ENCODE results near the gene HNRNPUL2. TPM values are rescaled to one million over a fixed set of nuclear protein-coding genes. Genes with fewer than 3 reads are reported as not detected.
"Not testable (repeated sequence)": the region's sequence is repeated elsewhere in the genome, so short reads cannot be mapped to it uniquely, and the experiment has no call there.

The HNRNPUL2 gene
- total and polyA plus RNA-seq, 3 donors from 2014 or later, result 31.8 to 42.9 (median 42.5) TPM

DNA sequence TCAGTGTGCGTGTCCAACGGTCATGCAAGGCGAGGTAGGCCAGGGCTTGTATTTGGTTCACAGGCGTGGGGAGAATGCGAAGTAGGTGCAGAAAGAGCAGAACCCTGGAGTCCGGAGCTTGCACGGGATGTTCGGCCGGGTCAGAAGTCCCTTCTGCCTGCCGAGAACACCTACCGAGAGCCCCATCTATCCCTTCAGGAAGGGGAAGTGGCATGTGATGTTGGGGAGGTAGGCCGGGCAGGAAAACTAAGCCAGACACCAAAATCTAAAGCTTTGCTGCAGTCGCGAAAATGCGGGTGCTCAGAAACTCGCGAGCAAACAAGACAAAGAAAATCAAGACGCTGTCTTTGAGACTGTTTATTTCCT, 43.5 kb upstream of the HNRNPUL2 start:
- no peaks in the 10 kb centered on the region for H3K27me3 ChIP-seq
- H3K4me1 ChIP-seq, result peaks cover 19% of the 10 kb centered on the region
- DNase-seq, result no peak
- no peaks in the 10 kb centered on the region for H3K9me3 ChIP-seq
- intact Hi-C loops (cut with DNase I; ENCODE audit: low total_unique reads), result no loop called here
- H3K27ac ChIP-seq, result peak overlapping the region; percentile 80 to 93
- H3K36me3 ChIP-seq (ENCODE audit: low read depth, missing control alignments), result no peaks in the 10 kb centered on the region
- no peak for TF ChIP-seq POLR2A (IDR thresholded peaks at IDR 0.05)
- TF ChIP-seq, protein P1, sequence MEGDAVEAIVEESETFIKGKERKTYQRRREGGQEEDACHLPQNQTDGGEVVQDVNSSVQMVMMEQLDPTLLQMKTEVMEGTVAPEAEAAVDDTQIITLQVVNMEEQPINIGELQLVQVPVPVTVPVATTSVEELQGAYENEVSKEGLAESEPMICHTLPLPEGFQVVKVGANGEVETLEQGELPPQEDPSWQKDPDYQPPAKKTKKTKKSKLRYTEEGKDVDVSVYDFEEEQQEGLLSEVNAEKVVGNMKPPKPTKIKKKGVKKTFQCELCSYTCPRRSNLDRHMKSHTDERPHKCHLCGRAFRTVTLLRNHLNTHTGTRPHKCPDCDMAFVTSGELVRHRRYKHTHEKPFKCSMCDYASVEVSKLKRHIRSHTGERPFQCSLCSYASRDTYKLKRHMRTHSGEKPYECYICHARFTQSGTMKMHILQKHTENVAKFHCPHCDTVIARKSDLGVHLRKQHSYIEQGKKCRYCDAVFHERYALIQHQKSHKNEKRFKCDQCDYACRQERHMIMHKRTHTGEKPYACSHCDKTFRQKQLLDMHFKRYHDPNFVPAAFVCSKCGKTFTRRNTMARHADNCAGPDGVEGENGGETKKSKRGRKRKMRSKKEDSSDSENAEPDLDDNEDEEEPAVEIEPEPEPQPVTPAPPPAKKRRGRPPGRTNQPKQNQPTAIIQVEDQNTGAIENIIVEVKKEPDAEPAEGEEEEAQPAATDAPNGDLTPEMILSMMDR (IDR thresholded peaks at IDR 0.05), result no peak
- 0 to 2% methylated on average over 16 to 18 of the region's 18 CpGs for WGBS, 2 donors
- H3K4me3 ChIP-seq, result peak overlapping the region; percentile 61 to 63

DNA sequence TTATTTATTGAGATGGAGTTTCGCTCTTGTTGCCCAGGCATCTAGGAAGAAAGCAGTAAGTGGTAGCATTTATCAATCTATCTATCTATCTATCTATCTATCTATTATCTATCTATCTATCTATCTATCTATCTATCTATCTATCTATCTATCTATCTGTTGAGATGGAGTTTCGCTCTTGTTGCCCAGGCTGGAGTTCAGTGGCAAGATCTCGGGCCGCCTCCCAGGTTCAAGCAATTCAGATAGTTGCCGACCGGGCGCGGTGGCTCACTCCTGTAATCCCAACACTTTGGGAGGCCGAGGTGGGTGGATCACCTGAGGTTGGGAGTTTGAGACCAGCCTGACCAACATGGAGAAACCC, 33.6 kb upstream of the HNRNPUL2 start:
- H3K9me3 ChIP-seq; DNase-seq; H3K27me3 ChIP-seq; H3K36me3 ChIP-seq (ENCODE audit: low read depth, missing control alignments); intact Hi-C loops (cut with DNase I; ENCODE audit: low total_unique reads): not testable (repeated sequence)
- H3K4me1 ChIP-seq, result peaks cover 10% of the 10 kb centered on the region
- peak overlapping the region in 1 of 2 donors; percentile 60 for H3K27ac ChIP-seq
- WGBS, 2 donors, result 26 to 33% methylated on average over 9 of the region's 9 CpGs
- H3K4me3 ChIP-seq, result peak overlapping the region; percentile 60 to 78

DNA sequence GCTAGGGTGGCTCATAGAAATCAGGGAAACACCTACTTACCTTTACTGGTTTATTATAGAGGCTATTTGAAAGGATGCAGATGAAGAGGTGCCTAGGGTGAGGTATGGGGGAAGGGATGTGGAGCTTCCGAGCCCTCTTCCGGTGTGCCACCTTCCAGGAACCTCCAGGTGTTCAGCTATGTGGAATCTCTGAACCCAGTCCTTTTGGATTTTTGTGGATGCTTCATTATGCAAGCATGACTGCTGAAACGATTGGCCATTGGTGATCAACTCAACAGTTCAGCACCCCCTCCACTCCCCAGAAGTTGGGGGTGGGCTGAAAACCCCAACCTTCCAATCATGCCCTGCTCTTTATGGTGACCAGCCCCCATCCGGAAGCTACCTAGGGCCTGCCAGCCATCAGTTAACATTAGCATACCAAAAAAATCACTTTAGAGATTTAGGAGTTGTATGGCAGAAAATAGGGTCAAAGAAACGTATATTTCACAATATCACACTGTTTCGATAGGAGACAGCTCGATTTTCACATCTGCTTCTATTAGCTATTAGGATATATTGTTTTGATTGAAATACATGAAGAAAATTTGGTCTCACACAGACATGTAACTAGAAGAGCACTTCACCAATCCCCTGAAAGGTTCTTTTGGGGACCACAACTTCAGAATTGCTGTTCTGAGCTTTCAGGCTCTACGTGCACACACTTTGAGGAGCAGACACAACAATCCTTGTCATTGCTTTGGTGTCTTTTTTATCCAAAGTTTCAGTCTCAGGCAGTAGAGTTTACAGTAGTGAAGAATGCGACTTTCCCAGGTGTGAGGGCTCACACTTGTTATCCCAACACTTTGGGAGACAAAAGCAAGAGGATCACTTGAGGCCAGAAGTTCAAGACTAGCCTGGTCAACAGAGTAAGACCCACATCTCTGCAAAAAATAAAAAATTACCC, 30.9 kb upstream of the HNRNPUL2 start:
- H3K4me3 ChIP-seq, result no peak overlapping the region
- no peaks in the 10 kb centered on the region for H3K36me3 ChIP-seq (ENCODE audit: low read depth, missing control alignments)
- no peak for DNase-seq
- H3K27ac ChIP-seq, result no peak overlapping the region
- H3K9me3 ChIP-seq, result no peaks in the 10 kb centered on the region
- WGBS, 2 donors, result 58 to 74% methylated on average over 9 of the region's 9 CpGs
- intact Hi-C loops (cut with DNase I; ENCODE audit: low total_unique reads), result no loop called here
- no peaks in the 10 kb centered on the region for H3K27me3 ChIP-seq
- peaks cover 13% of the 10 kb centered on the region for H3K4me1 ChIP-seq
- TF ChIP-seq, protein P1 (IDR thresholded peaks at IDR 0.05), result no peak
- no peak for TF ChIP-seq POLR2A (IDR thresholded peaks at IDR 0.05)

DNA sequence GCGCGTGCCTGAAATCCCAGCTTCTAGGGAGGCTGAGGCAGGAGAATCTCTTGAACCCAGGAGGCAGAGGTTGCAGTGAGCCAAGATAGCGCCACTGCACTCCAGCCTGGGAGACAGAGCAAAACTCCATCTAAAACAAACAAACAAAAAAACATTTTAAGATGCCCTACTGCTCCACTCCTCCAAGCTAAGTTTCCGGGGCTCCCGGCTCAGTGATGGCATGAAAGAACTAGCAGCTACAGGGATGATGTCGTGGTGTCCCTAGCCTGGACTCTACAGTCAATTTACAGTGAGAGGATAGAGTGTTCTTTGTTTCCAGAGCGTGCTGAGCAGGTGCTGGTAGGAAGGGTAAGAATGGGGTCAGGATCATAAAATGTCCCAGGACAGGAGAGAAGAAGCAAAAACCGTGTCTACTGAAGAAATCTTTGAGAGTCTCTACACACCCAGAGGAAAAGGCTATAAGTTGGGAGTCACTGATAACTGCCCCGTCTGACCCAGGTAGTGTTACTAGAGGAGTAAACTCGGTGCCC, 27.9 kb upstream of the HNRNPUL2 start:
- TF ChIP-seq POLR2A (IDR thresholded peaks at IDR 0.05), result no peak
- TF ChIP-seq, protein P1 (IDR thresholded peaks at IDR 0.05), result no peak
- Histone ChIP-seq H3K9me3 (no peaks in the 10 kb centered on the region), H3K36me3 (ENCODE audit: low read depth, missing control alignments) (no peaks in the 10 kb centered on the region), H3K27me3 (no peaks in the 10 kb centered on the region), H3K4me3 (peak overlapping the region in 1 of 2 donors; percentile 73), H3K27ac (no peak overlapping the region), H3K4me1 (peaks cover 7% of the 10 kb centered on the region)
- WGBS, 2 donors, result 50 to 65% methylated on average over 10 of the region's 10 CpGs
- no peak for DNase-seq
- intact Hi-C loops (cut with DNase I; ENCODE audit: low total_unique reads), result no loop called here

DNA sequence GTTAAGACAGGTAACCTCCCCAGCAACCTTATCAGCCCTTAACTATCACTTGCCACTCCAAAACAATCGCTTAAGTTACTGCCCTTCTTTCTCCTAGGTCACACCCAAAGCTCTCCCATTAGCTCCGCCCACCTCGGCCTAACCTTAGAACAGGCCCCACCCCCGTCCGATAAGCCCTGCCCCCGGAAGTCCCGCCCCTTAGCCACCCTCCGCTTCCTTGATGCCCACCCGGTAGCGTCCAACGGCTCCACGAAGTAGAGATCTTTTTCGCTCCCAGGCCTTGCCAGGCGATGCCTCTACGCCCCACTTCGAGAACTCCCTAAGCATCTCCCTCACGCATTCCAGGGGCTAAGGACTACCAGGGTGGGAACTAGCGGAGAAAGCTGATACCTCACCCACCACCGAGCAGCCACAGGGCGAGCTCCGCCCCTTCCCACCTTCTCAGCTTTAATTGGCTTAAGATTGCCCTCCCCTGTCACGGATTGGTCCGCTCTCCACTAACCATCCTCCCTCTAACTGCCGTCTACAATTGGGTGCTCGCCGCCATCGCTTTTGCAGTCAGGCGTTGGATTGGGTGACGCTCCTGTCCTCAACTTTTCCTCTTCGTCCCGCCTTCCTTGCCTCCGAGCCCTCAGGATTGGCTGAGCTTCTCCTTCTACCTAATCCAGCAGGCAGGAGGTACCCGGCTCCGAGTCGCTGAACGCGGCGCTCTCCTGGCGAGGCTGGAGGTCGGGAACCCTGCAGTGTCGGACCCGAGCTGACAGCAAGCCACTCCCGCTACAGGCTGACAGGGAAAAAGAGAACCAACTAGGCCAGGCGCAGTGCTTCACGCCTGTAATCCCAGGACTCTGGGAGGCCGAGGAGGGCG, 26.7 kb upstream of the HNRNPUL2 start, which contains the start of gene ZBTB3:
Gene ZBTB3 (minus strand): TSS at position 425 of the 868 bp plus-strand sequence. CDS start 496 bp downstream, outside the sequence.
- intact Hi-C loops (cut with DNase I; ENCODE audit: low total_unique reads), result no loop called here
- DNase-seq, result peak; percentile 99
- Histone ChIP-seq H3K9me3 (no peaks in the 10 kb centered on the region), H3K36me3 (ENCODE audit: low read depth, missing control alignments) (no peaks in the 10 kb centered on the region), H3K27ac (peak within 1 kb of the TSS; percentile 93 to 95), H3K4me1 (peaks cover 7% of the 10 kb centered on the region), H3K4me3 (peak within 1 kb of the TSS; percentile 73 to 80), H3K27me3 (no peaks in the 10 kb centered on the region)
- WGBS, 2 donors, result 1 to 3% methylated on average over 30 to 47 of the region's 47 CpGs
- TF ChIP-seq, protein P1 (IDR thresholded peaks at IDR 0.05), result no peak
- TF ChIP-seq POLR2A (IDR thresholded peaks at IDR 0.05), result peak; percentile 43

Measured in testis (tissue), 3 donors.